Natural killer cell (primary cell): Measurements from ENCODE around the gene BUD23. TPM values are rescaled to one million over a fixed set of nuclear protein-coding genes. Genes with fewer than 3 reads are reported as not detected.

Experiments
- ATAC-seq, 3 donors: fragments of 150-1000 bp in 2 of 3; fragments of 200-7000 bp in 1 of 3; cut with Tn5 transposase; 1 replicate in 1 of 3; 2 replicates in 2 of 3; pipeline ENCODE4 v1.10.0; 2021; ENCODE audit warnings: mild to moderate bottlenecking in 2 of 3, moderate library complexity in 2 of 3
- DNase-seq, 2 donors: peaks; one replicate each; pipeline versions ENCODE4 v3.0.0 to v3.0.0-alpha.2; 2013 to 2021; ENCODE audit warnings: mixed read lengths in 1 of 2
- H3K27ac ChIP-seq: one replicate; pipeline ENCODE4 v1.5.1; 2013; ENCODE audit warnings: mild to moderate bottlenecking, low read length
- H3K27me3 ChIP-seq: one replicate; pipeline ENCODE4 v1.6.1; 2013; ENCODE audit warnings: low read length; ENCODE audit not compliant: control insufficient read depth, insufficient read depth
- H3K36me3 ChIP-seq: one replicate; pipeline ENCODE4 v1.6.1; 2013; ENCODE audit warnings: low read length; ENCODE audit not compliant: control insufficient read depth, insufficient read depth
- H3K4me1 ChIP-seq: one replicate; pipeline ENCODE4 v1.6.1; 2013; ENCODE audit warnings: low read length; ENCODE audit not compliant: control insufficient read depth, insufficient read depth
- H3K4me3 ChIP-seq: one replicate; pipeline ENCODE4 v1.5.1; 2013; ENCODE audit warnings: low read length
- H3K9me3 ChIP-seq: one replicate; pipeline ENCODE4 v1.6.1; 2013; ENCODE audit warnings: low read length; ENCODE audit not compliant: control insufficient read depth, insufficient read depth
- H3K27ac Mint-ChIP-seq, 2 donors: one replicate each; pipeline ENCODE4 v1.8.0; 2022; ENCODE audit warnings: mild to moderate bottlenecking in 2 of 2, mixed read lengths in 2 of 2, moderate library complexity in 1 of 2
- H3K27me3 Mint-ChIP-seq, 2 donors: one replicate each; pipeline ENCODE4 v1.8.0; 2022; ENCODE audit warnings: low read depth in 2 of 2, mixed read lengths in 2 of 2
- H3K36me3 Mint-ChIP-seq: one replicate; pipeline ENCODE4 v1.8.0; 2022; ENCODE audit warnings: mixed read lengths
- H3K4me1 Mint-ChIP-seq, 2 donors: one replicate each; pipeline ENCODE4 v1.8.0; 2022; ENCODE audit warnings: mixed read lengths in 2 of 2
- H3K4me3 Mint-ChIP-seq: one replicate; pipeline ENCODE4 v1.8.0; 2022; ENCODE audit warnings: mild to moderate bottlenecking, moderate library complexity, mixed read lengths
- H3K9me3 Mint-ChIP-seq, 2 donors: one replicate each; pipeline ENCODE4 v1.8.0; 2022; ENCODE audit warnings: mixed read lengths in 2 of 2
- WGBS: methylation state at CpG from one replicate; pipeline ENCODE4 v1.1.7; 2013; ENCODE audit warnings: missing lambda C conversion rate; ENCODE audit not compliant: insufficient coverage; 5-methylcytosine and 5-hydroxymethylcytosine counted together
- intact Hi-C: fragments of 100-400 bp; cut with micrococcal nuclease; formaldehyde crosslinking; loops from one replicate; pipeline ENCODE4 v1.14.2; 2022
- total RNA-seq, 4 donors: library from RNA; stranded (reverse); fragments of 120-200 nt in 1 of 4; gene quantifications; one replicate each; pipeline versions ENCODE4 v1.2.3 to v1.2.4, GENCODE V29; 2013 to 2022
- TF ChIP-seq, protein P1 (sequence below): fragments of 200-600 bp; IDR thresholded peaks from one replicate; pipeline ENCODE4 v1.8.0; 2022; ENCODE audit warnings: antibody characterized with exemption

The BUD23 gene
- total RNA-seq, 3 donors from 2014 or later (not counting 1 experiment from before 2014, with no cell fraction given): 93.1 to 101 (median 94.2) TPM

DNA sequence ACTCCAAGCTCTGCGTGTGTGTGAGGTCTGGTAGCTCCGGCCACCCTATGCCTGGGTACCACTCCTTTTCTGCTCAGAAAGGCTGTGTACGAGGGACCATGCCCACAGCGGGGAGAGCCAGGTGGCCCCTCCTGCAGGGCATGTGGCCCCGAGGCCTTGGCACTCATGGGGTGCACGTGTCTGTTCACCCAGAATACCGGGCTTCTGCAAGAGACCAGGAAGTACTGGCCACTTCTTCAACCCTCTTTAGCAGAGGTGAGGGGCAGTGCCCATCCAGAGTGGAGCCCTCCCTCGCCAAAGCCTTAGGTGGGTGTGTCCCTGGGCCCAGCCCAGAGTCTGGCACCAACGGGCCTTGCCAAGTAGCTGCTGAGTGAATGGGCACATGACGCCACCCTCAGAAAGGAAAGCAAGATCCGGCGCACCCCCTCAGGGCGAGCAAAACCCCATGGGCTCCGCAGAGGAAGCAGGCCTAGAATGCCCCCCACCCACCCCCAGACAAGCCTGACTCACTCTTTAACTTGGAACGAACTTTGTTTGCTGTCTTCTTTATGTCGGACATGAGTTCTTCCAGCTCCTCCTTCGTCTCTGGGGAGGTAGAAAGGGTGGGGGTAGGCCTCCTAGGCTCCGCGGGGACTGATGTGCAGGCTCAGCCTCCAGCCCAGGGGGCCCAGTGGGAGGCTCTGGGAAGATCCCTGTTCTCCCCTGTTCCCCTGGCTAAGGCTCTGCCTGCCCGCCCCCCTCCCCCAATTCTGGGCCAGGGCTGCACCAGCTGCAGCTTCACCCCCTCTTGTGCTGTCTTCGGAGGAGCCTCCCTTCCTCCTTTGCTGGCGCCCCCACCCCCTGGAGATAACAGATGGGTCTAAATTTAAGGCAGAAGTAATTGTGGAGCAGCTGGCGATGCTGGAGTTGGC lies 21.5 kb downstream of the BUD23 start:
- H3K36me3 ChIP-seq: peaks cover 2% of the 10 kb centered on the region
- no peak overlapping the region for H3K4me3 ChIP-seq
- Mint-ChIP-seq H3K9me3 (no peaks in the 10 kb centered on the region), H3K4me1 (peaks cover 8 to 25% of the 10 kb centered on the region in 2 donors), H3K27me3 (no peaks in the 10 kb centered on the region), H3K27ac (no peak overlapping the region), H3K4me3 (no peak overlapping the region), H3K36me3 (no peaks in the 10 kb centered on the region)
- H3K9me3 ChIP-seq: no peaks in the 10 kb centered on the region
- no peaks in the 10 kb centered on the region for H3K27me3 ChIP-seq
- no peak for ATAC-seq
- no peak overlapping the region for H3K27ac ChIP-seq
- no peak for DNase-seq
- WGBS: 83% methylated on average over 23 of the region's 23 CpGs
- peaks cover 14% of the 10 kb centered on the region for H3K4me1 ChIP-seq
- TF ChIP-seq, protein P1, sequence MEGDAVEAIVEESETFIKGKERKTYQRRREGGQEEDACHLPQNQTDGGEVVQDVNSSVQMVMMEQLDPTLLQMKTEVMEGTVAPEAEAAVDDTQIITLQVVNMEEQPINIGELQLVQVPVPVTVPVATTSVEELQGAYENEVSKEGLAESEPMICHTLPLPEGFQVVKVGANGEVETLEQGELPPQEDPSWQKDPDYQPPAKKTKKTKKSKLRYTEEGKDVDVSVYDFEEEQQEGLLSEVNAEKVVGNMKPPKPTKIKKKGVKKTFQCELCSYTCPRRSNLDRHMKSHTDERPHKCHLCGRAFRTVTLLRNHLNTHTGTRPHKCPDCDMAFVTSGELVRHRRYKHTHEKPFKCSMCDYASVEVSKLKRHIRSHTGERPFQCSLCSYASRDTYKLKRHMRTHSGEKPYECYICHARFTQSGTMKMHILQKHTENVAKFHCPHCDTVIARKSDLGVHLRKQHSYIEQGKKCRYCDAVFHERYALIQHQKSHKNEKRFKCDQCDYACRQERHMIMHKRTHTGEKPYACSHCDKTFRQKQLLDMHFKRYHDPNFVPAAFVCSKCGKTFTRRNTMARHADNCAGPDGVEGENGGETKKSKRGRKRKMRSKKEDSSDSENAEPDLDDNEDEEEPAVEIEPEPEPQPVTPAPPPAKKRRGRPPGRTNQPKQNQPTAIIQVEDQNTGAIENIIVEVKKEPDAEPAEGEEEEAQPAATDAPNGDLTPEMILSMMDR: no peak
- intact Hi-C loops: no loop called here

DNA sequence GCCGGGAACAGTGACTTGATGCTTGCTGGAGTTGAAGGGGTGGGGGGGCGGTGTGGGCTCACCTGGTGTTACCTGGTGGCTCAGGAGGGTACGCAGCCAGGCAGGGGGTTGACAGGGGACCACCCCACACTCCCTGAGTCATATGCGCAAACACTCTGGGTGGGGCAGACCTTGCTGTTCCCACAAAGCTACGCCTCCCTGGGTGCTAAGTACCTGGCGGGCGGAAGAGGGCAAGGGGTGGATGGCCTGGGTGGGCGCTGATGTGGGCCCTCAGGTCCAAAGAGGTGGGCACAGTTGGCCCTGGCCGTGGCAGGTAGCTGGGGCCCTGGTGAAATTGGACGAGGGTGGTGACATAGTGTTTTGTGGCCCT lies 22.1 kb downstream of the BUD23 start:
- H3K4me1 Mint-ChIP-seq: peaks cover 8 to 25% of the 10 kb centered on the region in 2 donors
- DNase-seq (no peak), ATAC-seq (no peak)
- no peak overlapping the region for H3K4me3 ChIP-seq
- TF ChIP-seq, protein P1: no peak
- WGBS: 86% methylated on average over 10 of the region's 10 CpGs
- no peaks in the 10 kb centered on the region for H3K27me3 ChIP-seq
- no peaks in the 10 kb centered on the region for H3K36me3 Mint-ChIP-seq
- no peaks in the 10 kb centered on the region for H3K9me3 ChIP-seq
- H3K36me3 ChIP-seq: peaks cover 2% of the 10 kb centered on the region
- peaks cover 14% of the 10 kb centered on the region for H3K4me1 ChIP-seq
- intact Hi-C loops: no loop called here
- H3K27ac ChIP-seq: no peak overlapping the region
- H3K9me3 Mint-ChIP-seq: no peaks in the 10 kb centered on the region
- H3K4me3 Mint-ChIP-seq: no peak overlapping the region
- H3K27ac Mint-ChIP-seq: no peak overlapping the region
- no peaks in the 10 kb centered on the region for H3K27me3 Mint-ChIP-seq

DNA sequence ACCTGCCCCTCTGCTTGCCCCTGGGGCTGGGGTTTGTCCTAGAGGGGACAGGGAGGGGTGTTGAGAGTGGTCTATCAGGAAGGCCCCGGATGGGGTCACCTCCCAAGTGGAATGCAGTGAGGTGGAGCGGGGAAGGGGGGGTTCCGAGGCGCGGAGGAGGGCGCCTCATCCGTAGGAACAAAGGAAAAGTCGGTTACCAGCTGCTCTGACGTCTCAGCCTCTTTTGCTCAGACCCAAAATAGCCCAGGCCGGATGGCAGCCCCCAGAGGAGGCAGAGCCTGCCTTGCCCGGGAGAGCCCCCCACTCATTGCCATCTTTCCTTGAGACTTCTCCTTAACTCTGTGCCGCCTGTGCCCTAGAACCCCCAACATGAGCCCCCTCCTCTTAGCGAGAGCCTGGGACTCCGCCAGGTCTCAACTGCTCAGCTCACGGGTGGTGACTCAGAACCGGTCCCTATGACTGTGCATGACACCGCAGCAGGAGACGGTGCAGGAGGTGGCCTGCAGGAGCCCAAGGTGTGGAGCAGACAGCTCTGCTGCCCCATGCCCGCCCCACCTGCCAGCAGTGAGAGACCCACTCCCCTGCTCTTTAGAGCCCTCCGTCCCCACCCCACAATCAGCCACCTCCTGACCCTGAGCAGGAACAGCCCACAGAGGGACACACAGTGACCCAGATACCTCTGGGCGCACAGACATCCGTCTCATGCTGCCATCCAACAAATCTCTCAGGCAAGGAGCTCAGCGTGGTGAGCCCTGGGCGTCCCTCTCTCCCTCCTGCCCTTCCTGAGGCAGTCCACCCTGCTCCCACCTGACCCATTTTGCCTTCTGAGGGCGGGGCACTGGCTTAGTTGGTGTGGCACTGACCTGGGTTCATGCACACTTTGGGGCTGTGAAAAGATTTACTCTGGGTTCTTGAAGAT lies 23.0 kb downstream of the BUD23 start:
- no peak overlapping the region for H3K27ac ChIP-seq
- peaks cover 14% of the 10 kb centered on the region for H3K4me1 ChIP-seq
- DNase-seq (no peak), ATAC-seq (peak in 1 of 3 donors; percentile 32)
- no peaks in the 10 kb centered on the region for H3K36me3 Mint-ChIP-seq
- TF ChIP-seq, protein P1: no peak
- H3K27me3 Mint-ChIP-seq: no peaks in the 10 kb centered on the region
- no peak overlapping the region for H3K27ac Mint-ChIP-seq
- H3K4me3 Mint-ChIP-seq: no peak overlapping the region
- H3K4me1 Mint-ChIP-seq: peaks cover 8 to 25% of the 10 kb centered on the region in 2 donors
- no peak overlapping the region for H3K4me3 ChIP-seq
- H3K36me3 ChIP-seq: peaks cover 2% of the 10 kb centered on the region
- no peaks in the 10 kb centered on the region for H3K9me3 ChIP-seq
- H3K27me3 ChIP-seq: no peaks in the 10 kb centered on the region
- no peaks in the 10 kb centered on the region for H3K9me3 Mint-ChIP-seq
- 58% methylated on average over 25 of the region's 25 CpGs for WGBS
- intact Hi-C loops: no loop called here
